ENCODE data around the gene CNGA1.
"Not testable (repeated sequence)": the region's sequence is repeated elsewhere in the genome, so short reads cannot be mapped to it uniquely, and the experiment has no call there.

CNGA1 gene

DNA sequence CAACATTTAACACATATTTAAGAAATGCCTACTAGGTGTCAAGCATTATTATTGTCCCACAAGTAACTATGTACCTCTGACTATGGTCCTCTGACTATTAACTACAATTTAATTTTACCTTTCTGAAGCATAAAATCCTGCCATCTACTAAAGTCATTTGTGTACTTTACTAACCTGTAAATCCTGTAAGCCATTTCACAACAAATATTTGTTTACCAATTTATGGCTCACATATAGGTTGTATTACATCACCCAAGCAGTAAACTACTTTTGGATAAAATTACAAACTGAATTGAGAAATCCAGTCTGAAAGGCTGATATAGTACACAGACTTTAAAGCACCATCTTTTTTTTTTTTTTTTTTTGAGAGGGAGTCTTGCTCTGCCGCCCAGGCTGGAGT lies 43.8 kb downstream of the CNGA1 start:
- DNase-seq = no peak

DNA sequence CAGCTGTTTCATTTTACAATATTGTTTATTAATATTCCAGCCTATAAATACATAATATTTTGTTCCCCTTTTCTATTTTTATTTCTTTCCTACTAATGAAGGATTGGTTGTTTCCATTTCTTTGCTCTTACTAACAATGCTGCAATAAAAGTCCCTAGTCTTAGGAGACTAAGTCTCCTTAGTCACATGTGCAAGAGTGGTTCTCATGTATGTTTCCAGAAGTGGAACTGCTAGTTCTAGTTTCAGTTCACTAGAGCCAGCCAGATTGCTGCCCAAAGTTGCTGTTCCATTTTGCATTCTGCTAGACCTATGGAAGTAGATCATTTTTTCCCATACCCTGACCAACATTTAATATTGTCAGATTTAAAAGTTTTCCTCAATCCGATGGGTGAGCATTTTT lies 44.3 kb downstream of the CNGA1 start:
- DNase-seq = peak in 2 of 56 donors; percentile 7 to 17

DNA sequence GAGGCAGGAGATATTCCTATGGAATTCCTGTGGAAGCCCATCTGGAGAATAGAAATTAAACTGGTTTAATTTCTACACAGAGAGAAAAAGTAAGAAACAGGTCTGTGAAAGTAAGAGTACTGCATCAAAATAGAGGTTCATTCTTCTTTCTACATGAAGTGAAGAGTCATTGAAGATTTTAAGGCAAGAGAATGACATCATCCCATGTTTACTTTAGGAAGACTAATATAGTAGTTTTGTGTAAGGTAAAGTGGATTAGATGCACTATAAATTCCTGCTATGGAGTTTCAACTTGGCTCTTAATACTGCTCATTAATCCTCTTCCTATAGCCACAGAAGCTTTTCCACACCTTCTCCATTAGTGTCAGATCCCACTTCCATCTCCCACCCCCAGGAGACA lies 47.6 kb downstream of the CNGA1 start:
- no peak for DNase-seq

DNA sequence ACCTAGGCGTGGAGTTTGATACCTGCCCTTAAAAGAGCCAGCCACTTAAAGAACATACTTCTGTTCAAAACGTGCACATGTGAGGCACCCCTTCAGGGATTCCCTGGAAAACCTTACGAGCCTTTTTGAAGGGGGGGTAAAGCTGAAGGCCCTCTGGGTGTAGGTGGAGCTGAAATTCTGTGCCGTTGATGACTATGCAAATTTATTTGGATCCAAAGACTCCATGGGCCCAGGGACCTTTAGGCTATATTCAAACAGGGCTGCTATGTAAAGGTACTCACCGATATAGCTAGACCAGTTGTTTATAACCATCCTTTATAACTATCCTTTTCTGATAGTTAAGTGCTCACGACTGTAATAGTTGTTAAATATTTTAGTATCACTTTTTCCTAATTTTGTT lies 61.8 kb downstream of the CNGA1 start:
- DNase-seq = no peak

DNA sequence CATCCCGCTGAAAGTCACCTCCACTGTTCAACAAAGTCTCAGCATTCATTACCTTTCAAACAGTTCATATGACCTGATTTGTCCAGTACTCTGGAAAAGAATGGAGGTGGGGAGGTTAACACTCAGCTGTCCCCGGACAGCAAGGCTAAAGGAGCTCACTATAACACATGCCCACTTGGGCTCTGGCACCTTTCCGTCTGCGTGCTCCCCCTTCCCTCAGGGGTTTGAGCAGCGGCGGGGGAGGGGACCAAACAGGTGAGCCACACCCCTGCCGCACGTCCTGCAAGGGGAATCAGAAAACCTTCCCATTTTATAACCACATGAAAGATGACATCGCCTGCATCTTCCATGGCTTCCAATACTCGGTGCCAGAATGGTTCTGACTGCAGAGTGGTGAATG lies 62.2 kb downstream of the CNGA1 start:
- DNase-seq = no peak

DNA sequence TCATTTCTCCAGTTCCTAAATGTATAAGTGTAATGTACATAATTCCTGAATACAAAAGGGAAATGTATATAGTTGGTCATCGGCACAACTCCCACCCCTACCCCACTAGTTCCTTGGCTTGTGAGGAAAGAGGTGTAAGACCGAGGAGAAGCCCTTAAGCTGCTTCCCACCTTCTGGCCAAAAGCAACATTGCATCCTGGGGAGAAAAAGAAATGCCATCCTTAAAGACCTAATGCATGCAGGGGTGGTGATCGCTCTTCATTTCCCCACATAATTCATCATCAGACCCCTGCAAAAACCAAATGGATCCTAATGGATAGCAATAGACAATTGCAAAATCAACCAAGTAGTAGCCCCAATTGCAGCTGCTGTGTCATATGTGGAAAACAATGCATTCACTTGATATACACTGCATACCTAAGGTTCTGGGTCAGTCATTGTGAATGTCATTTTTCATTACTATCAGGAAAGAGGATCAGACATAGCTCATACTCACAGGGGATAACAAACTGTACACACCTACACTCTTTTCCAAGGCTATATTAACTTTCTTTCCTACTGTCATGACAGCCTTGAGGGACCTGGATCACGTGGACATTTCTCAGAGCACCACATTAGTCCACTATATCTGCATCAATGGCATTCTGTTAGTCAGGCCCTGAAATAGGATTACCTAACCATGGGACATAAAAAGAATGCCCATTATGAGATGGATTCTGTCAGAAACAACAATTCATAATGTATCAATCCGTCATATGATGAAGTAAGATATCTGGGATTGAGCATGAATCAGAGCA lies 70.4 kb downstream of the CNGA1 start:
- no peak for DNase-seq

DNA sequence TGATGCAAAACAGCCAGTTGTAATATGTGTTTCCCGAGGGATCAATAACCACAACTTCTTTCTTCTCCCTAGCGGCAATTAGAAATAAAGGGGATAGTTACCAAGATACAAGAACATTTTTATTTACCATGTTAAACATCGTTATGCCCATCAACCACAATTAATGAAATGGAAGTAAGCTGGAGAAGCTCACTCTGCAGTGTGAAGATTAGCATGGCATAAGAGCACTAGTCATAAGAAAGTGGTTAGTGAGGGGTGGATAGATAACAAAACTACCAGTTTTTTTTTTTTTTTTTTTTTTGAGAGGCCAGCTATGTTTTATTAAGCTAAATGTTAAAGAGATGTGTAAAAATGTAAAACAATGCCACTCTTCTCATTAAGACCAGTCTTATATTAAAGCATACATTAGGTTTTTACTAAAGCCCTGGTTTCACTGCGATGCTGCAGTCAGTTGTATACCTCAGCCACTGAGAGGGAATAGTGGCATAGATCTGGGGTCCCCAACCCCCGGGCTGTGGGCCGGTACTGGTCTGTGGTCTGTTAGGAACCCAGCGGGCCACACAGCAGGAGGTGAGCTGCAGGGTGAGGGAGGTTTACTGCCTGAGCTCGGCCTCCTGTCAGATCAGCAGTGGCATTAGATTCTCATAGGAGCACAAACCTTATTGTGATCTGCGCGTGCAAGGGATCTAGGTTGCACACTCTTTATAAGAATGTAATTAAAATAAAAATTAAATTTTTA lies 74.2 kb downstream of the CNGA1 start:
- DNase-seq = no peak

DNA sequence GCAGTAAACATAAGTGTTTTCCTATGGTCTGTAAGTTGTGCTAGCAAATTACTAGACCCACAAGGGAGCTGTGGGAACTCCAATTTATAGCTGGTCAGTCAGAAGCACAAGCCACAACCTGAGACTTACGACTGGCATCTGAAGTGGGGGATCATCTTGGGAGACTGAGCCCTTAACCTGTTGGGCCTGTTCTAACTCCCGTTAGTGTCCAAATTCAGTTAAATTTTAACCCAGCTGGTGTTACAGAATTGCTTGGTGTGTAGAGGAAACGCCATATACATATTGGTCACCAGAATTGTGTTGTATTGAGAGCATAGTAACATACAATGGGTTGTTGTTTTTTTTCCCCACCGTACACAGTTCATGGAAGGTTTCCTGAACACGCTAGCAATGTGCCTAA lies 77.0 kb downstream of the CNGA1 start:
- no peak for DNase-seq

DNA sequence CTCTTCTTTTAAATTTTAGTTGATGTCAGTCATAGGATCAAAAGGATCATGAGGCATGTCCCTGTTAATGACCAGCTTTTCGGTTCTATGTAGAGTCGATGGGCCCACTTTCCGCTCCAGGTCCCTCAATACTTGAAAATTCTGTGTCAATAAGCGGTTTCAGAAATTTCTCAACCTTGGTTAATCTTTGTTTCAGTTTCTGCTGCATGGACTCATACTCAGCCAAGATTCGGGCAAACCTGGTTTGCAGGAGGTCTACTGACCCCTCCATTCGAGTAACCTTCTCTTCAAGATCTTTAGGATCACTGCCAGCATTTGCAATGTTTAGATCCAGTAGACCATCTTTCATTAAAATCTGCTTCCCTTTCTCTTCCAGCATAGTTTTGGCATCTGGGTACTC lies 80.1 kb downstream of the CNGA1 start:
- no peak for DNase-seq

DNA sequence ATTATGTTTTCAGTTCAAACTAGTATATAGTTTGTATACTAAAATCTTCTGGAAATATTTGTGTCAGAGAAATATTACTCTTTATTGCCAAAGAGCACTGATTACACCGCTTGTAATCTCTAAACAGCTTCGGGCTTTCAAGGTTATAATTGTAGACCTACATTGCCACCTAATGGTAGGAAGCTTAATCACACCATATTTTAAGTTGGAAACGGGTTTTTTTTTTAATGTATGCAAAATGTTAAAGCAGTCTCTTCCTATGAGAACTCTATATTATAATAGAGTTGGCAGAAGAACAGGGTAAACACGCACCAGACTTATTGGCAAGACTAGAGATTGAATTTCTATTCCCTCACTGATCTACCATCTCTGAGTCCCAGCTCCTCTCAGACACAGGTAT lies 82.6 kb downstream of the CNGA1 start:
- DNase-seq = peak in 1 of 56 donors; percentile 27

DNA sequence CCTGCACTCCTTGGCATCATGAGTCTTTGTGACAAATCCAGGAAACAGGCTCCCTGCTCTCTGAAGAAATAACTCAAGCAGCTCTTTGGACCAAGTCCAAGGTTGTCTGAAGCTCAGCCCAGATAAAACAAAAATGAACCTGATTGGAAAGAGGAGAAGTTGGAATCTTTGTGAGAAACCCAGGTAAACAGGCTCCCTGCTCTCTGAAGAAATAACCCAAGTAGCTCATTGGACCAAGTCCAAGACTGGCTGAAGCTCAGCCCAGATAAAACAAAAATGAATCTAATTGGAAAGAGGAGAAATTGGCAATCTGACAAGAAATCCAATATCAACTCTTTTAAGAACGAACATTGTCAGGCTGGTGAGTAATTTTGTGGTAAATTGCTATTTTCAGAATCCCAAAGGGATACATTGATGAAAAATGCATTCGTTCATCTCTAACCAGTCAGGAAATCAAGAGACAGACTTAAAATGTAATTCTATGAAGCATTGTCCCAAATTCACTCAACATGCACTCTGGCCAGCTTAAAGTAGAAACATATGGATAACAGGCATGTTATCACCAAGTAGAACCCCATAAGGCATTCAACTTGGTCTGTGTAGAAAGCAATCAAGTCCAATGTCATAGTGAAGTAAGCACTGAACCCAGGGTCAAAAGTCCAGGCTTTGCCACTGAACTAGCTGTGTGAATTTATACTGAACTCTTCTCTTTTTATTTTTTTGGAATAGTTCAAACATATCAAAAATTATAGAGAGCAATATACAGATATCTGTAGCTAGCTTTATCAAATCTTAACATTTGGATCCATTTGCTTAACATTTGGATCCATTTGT lies 85.3 kb downstream of the CNGA1 start:
- no peak for DNase-seq

DNA sequence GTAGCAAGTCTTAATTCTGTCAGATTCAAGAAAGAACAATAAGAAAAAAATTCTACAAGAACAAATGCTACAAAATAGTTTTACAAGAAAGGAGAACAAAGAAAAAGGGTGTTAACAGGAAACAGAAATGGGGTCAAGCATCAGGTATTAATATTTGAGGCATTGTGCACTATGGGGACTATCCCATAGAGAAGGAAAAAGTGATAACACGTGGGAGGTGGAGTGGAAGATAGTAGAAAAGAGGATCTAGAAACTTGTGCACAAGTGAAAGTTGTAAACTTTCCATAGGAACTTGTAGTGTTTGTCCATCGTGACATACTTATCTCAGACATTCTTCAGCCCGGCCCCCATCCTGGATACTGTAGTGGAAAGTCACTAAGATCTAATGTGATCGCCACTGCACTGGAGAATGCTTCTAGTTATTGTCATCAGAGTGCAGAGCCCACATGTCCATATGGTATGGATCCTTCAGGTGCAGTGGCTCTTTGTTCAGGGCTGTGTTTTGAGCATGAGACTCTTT lies 86.7 kb downstream of the CNGA1 start:
- DNase-seq = no peak

DNA sequence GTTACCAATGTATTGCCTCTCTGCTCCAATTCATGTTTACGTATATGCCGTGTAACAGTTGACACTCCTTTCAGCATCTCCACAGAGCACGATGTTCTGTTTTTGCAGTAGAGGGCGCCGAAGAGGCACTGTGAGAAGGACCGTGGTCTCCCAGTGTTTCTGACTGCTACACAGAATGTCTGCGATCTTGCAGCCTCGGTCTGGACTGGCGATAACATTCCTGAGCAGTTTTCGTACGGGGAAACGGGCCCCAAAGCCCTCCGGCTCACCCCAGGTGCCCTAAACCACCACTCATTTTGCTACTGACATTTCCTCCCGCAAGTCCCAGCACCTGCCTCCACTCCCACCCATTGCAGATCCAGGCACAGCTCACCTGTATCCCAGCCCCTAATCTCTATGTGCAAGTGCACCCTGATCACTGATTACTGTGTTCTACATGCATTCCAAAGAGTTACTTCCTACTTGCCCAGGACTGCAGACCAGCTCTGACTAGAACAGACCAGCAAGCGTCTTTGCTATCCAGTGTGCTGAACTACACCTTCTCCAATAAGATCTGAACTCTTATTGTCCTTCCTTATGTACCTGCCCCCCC lies 89.7 kb downstream of the CNGA1 start:
- DNase-seq = peak in 37 of 56 donors; percentile 0 to 56 (median 14)

DNA sequence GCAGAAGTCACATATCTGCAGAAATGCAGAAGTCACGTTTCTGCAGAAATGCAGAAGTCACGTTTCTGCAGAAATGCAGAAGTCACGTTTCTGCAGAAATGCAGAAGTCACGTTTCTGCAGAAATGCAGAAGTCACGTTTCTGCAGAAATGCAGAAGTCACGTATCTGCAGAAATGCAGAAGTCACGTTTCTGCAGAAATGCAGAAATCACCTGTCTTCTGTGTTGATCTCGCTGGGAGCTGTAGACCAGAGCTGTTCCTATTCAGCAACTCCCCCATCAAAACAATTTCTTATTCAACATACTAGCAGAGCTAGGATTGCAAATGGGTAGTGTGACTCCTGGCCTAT lies 93.2 kb downstream of the CNGA1 start:
- not testable (repeated sequence) for DNase-seq

DNA sequence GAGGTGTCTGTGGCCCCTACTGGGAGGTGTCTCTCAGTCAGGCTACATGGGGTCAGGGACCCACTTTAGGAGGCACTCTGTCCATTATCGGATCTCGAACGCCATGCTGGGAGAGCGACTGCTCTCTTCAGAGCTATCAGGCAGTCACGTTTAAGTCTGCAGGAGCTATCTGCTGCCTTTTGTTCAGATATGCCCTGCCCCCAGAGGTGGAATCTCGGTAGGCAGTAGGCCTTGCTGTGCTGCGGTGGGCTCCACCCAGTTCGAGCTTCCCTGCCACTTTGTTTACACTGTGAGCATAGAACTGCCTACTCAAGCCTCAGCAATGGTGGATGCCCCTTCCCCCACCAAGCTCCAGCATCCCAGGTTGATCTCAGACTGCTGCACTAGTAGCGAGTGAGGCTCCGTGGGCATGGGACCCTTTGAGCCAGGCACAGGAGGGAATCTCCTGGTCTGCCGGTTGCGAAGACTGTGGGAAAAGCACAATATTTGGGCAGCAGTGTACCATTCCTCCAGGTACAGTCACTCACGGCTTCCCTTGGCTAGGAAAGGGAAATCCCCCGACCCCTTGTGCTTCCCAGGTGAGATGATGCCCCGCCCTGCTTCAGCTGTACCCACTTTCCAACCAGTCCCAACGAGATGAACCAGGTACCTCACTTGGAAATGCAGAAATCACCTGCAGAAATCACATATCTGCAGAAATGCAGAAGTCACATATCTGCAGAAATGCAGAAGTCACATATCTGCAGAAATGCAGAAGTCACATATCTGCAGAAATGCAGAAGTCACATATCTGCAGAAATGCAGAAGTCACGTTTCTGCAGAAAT lies 93.8 kb downstream of the CNGA1 start:
- DNase-seq = not testable (repeated sequence)

DNA sequence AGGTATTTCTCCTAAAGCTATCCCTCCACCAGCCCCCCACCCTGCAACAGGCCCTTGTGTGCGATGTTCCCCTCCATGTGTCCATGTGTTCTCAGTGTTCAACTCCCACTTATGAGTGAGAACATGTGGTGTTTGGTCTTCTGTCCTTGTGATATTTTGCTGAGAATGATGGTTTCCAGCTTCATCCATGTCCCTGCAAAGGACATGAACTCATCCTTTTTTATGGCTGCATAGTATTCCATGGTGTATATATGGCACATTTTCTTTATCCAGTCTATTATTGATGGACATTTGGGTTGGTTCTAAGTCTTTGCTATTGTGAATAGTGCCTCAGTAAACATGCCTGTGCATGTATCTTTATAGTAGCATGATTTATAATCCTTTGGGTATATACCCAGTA lies 99.3 kb downstream of the CNGA1 start:
- not testable (repeated sequence) for DNase-seq

DNA sequence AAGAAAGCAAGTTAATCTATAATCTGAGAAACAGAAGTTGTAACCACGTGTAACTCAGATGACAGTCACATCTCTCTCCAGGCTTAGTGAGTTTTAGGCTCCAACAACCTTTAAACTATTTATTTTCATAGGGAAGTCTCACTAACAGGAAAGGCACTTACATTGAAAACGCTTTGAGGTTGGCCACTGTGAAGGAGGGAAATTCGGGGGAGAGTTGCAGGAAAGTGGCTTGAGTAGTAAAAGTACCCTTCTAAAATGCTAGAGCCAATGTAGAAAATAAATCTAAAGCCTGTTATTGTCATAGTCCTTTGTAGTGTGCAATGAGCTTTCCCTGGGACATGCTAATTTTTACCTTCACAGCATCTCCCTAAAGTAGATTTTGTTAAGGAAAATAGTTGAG lies 101.1 kb downstream of the CNGA1 start:
- no peak for DNase-seq

DNA sequence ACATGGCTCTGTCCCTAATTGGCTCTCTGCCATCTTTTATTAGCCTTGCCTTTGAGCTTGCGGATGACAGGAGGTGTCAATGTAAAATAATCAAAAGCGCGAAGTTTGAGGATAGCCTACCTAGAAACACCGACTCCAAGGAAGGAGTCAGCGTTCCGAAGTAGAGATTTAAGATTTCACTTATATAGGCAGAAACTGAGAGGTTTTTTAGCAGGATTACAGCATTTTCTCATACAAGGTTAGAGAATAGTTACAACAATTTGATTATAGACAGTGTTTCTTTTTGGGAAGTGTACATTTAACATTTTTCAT lies 101.6 kb downstream of the CNGA1 start:
- DNase-seq = no peak

DNA sequence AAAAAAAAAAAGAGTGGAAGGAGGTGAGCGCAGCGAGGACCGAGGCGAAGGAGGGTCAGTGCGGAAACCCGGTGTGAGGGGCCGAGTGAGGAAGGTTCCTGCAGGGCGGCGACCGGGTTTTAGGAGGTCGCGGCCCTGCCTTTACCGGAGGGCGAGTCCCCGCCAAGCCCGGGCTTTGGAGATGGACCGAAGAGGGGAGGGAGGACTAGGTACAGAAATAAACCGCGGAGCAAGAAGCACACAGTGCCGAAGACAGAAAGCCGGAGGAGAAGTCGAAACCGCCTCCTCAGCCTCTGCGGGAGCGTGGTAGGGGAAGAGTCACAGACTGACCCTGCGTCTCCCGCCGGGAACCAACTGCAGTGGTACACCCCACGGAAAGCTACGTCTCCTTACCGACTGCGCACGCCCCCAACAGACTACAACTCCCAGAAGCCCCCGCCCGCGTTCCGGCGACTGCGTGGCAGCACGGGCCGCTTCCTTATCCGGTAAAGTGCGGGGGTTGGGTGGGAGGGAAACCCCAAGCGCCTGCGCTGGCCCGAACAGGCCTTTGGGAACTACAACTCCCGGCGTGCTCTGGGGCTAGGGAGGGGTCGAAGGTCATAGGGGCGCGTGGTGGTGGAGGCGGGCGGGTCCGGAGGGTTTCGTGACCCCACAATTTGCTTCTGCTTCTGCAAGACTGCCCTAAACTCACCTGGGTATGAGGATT lies 102.1 kb downstream of the CNGA1 start, which contains the start of gene NFXL1:
Gene NFXL1, minus strand, starts transcription at position 364 of the 706 bp plus-strand sequence. CDS start 380 bp downstream, outside the sequence.
- peak; percentile 75 to 99 (median 96) for DNase-seq

DNA sequence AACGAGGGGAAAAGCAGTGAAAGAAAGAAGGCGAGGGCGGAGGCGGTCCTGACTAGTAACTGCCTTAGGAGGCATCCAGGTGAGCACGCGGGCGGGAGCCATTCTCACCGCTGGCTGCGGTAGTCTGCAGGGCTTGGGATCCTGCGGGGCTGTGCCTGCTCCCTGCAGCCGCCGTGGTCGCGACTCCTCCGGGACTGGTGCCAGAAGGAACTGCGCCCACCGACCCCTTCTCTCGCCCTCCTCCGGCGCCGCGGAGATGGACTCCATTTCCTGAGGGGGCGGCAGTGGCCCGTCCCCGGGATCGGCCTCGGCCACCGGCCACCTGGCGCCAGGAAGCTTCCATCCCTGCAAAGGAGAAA lies 102.6 kb downstream of the CNGA1 start:
- DNase-seq = peak in 27 of 56 donors; percentile 2 to 64 (median 34)

Measured in amygdala (tissue), 56 donors.